Measurements from ENCODE around the gene ZNHIT2. TPM values are rescaled to one million over a fixed set of nuclear protein-coding genes. Genes with fewer than 3 reads are reported as not detected.
A peak's percentile ranks its signal among the peaks of the same experiment; 100 is the strongest.

ZNHIT2 gene
- total RNA-seq, 2 experiments from 2014 or later, result 11.5 to 12.7 TPM

GRCh38 chr11:65083134-65083833 is 34.2 kb downstream of the ZNHIT2 start:
- POLR2A ChIA-PET, result interaction anchor here (0.6 to 2.6 kb wide), 20 partner anchors 8 to 644 kb away, joined by 3 to 13 read pairs (median 4); partner anchors contain the start of genes ARL2, SAC3D1, SNX15 and VPS51
- intact Hi-C loops (cut with micrococcal nuclease), result loop anchor here (5.0 kb wide), 1 partner anchor 61 kb away; no protein-coding TSS in a partner anchor

GRCh38 chr11:65078786-65079342 is 38.6 kb downstream of the ZNHIT2 start:
- Mint-ChIP-seq H3K9me3 (no peaks in the 10 kb centered on the region), H3K4me1 (ENCODE audit: low read depth) (peaks cover 34% of the 10 kb centered on the region), H3K4me3 (no peak overlapping the region), H3K27me3 (no peaks in the 10 kb centered on the region), H3K27ac (no peak overlapping the region), H3K36me3 (ENCODE audit: low read depth) (peaks cover 62% of the 10 kb centered on the region)
- POLR2A ChIA-PET, result interaction anchor here (2.1 kb wide), 1 partner anchor 13 kb away, joined by 6 read pairs; no protein-coding TSS in a partner anchor
- intact Hi-C loops (cut with micrococcal nuclease), result no loop called here
- CTCF ChIA-PET, result interaction anchor here (0.9 to 1.8 kb wide), 5 partner anchors 11 to 65 kb away, joined by 3 to 5 read pairs (median 3); partner anchors contain the start of gene ARL2
- DNase-seq (no peak), ATAC-seq (no peak)
- no peak for TF ChIP-seq CTCF (IDR thresholded peaks at IDR 0.05)

More at GRCh38 chr11:65083134-65083833, 34.2 kb downstream of the ZNHIT2 start:
- no peak for TF ChIP-seq CTCF (IDR thresholded peaks at IDR 0.05)
- H3K4me3 Mint-ChIP-seq, result peak overlapping the region; percentile 99
- peak; percentile 17 for DNase-seq
- CTCF ChIA-PET, result interaction anchor here (1.4 to 1.6 kb wide), 5 partner anchors 14 to 69 kb away, joined by 5 to 10 read pairs (median 6); partner anchors contain the start of genes ARL2, FAU, MRPL49 and ZNHIT2
- peak; percentile 5 for ATAC-seq
- no peaks in the 10 kb centered on the region for H3K9me3 Mint-ChIP-seq
- peaks cover 51% of the 10 kb centered on the region for H3K36me3 Mint-ChIP-seq (ENCODE audit: low read depth)
- H3K27me3 Mint-ChIP-seq, result no peaks in the 10 kb centered on the region
- peak overlapping the region; percentile 98 for H3K27ac Mint-ChIP-seq
- peaks cover 43% of the 10 kb centered on the region for H3K4me1 Mint-ChIP-seq (ENCODE audit: low read depth)

- H3K9me3 Mint-ChIP-seq, result no peaks in the 10 kb centered on the region
- H3K4me3 Mint-ChIP-seq, result no peak overlapping the region
- ATAC-seq (peak; percentile 94), DNase-seq (peak; percentile 83)
- ChIA-PET CTCF (interaction anchor here (0.9 to 1.8 kb wide), 4 partner anchors 12 to 40 kb away, joined by 3 to 5 read pairs (median 3); no protein-coding TSS in a partner anchor), POLR2A (interaction anchor here (1.0 to 2.1 kb wide), 3 partner anchors 9 to 32 kb away, joined by 3 to 6 read pairs (median 3); no protein-coding TSS in a partner anchor)
- H3K27ac Mint-ChIP-seq, result peak overlapping the region; percentile 55
- peaks cover 34% of the 10 kb centered on the region for H3K4me1 Mint-ChIP-seq (ENCODE audit: low read depth)
- peak; percentile 49 for TF ChIP-seq CTCF (IDR thresholded peaks at IDR 0.05)
- no peaks in the 10 kb centered on the region for H3K27me3 Mint-ChIP-seq
- H3K36me3 Mint-ChIP-seq (ENCODE audit: low read depth), result peaks cover 55% of the 10 kb centered on the region
- intact Hi-C loops (cut with micrococcal nuclease), result no loop called here
These were observed 39.4 kb downstream of the ZNHIT2 start for GRCh38 chr11:65078151-65078550.

- no peaks in the 10 kb centered on the region for H3K27me3 Mint-ChIP-seq
- H3K4me1 Mint-ChIP-seq (ENCODE audit: low read depth), result peaks cover 32% of the 10 kb centered on the region
- intact Hi-C loops (cut with micrococcal nuclease), result no loop called here
- peaks cover 49% of the 10 kb centered on the region for H3K36me3 Mint-ChIP-seq (ENCODE audit: low read depth)
- H3K9me3 Mint-ChIP-seq, result no peaks in the 10 kb centered on the region
- H3K27ac Mint-ChIP-seq, result no peak overlapping the region
- DNase-seq (no peak), ATAC-seq (no peak)
- POLR2A ChIA-PET, result interaction anchor here (0.7 to 2.1 kb wide), 4 partner anchors 9 to 32 kb away, joined by 3 to 6 read pairs (median 3); no protein-coding TSS in a partner anchor
- H3K4me3 Mint-ChIP-seq, result no peak overlapping the region
- no peak for TF ChIP-seq CTCF (IDR thresholded peaks at IDR 0.05)
- CTCF ChIA-PET, result interaction anchor here (1.1 to 1.8 kb wide), 3 partner anchors 39 to 153 kb away, joined by 3 to 5 read pairs (median 3); partner anchors contain the start of gene PPP2R5B
These were observed 40.0 kb downstream of the ZNHIT2 start for GRCh38 chr11:65077451-65077850.
